ENCODE results near the gene NSRP1. TPM values are rescaled to one million over a fixed set of nuclear protein-coding genes. Genes with fewer than 3 reads are reported as not detected.

Gene NSRP1
- total and polyA plus RNA-seq, 2 donors (not counting 3 experiments of a cell fraction or from before 2014, with no cell fraction given) = 11.2 to 29.1 TPM

DNA sequence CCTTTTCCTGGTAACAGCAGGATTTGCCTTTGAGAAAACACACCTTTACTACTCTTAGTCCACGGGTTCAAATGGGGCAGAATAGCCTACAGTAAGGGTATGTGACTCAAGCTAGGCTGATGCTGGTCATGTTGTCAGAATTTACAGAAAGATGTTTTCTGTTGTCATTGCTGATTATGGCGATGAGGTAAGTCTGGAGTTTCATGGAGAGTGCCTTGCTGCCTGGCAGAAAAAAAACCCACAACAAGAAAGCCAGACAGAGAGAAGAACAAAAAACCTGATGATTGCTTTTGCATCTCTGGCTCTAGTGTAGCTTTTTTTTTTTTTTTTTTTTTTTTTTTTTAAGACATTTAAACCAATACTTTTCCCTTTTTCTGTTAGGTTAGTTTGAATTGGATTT, 71.0 kb downstream of the NSRP1 start:
- Histone ChIP-seq H3K9me1 (replicated peaks; ENCODE audit: control insufficient read depth, extremely low read depth, insufficient read depth, low read length) (no peaks in the 10 kb centered on the region), H3K36me3 (ENCODE audit: control insufficient read depth in 2 of 2, extremely low read depth in 1 of 2, insufficient read depth in 2 of 2, low read length in 2 of 2) (peaks cover 6 to 10% of the 10 kb centered on the region in 2 experiments), H3K27me3 (ENCODE audit: control insufficient read depth in 2 of 2, insufficient read depth in 2 of 2, low read length in 2 of 2) (no peaks in the 10 kb centered on the region), H3K27ac (ENCODE audit: insufficient read depth, low read depth, low read length) (no peak overlapping the region), H3K4me3 (replicated peaks in 1 of 3; ENCODE audit: insufficient read depth in 1 of 3, low read depth in 1 of 3, low read length in 3 of 3) (no peak overlapping the region), H3K9ac (replicated peaks; ENCODE audit: extremely low read depth, insufficient read depth, low read length) (no peak overlapping the region), H4K20me1 (replicated peaks; ENCODE audit: control insufficient read depth, extremely low read depth, insufficient read depth, low read length) (no peaks in the 10 kb centered on the region), H3K4me1 (ENCODE audit: control insufficient read depth, extremely low read depth, insufficient read depth, low read length) (no peaks in the 10 kb centered on the region), H2AFZ (ENCODE audit: low read depth, low read length) (no peak overlapping the region), H3K4me2 (ENCODE audit: insufficient read depth, low read length) (no peak overlapping the region), H3K79me2 (ENCODE audit: control insufficient read depth, insufficient read depth, low read length) (no peaks in the 10 kb centered on the region), H3K9me3 (replicated peaks; ENCODE audit: control insufficient read depth, insufficient read depth, low read length) (no peaks in the 10 kb centered on the region)
- intact Hi-C loops (cut with micrococcal nuclease) = no loop called here
- TF ChIP-seq JUN (IDR thresholded peaks at IDR 0.05; ENCODE audit: borderline replicate concordance, insufficient read depth, insufficient read length, low read depth) (no peak), GATA2 (IDR thresholded peaks at IDR 0.05; ENCODE audit: insufficient read depth, insufficient read length, low read depth, low read length) (no peak), POLR2A (IDR thresholded peaks at IDR 0.05; ENCODE audit: low read depth, low read length) (no peak), MYC (IDR thresholded peaks at IDR 0.05; ENCODE audit: low read depth, low read length) (no peak), EZH2 (IDR thresholded peaks at IDR 0.05; ENCODE audit: borderline replicate concordance, low read depth, low read length, severe bottlenecking) (no peak), POLR2AphosphoS5 (IDR thresholded peaks at IDR 0.05; ENCODE audit: insufficient read depth, low read depth, low read length) (no peak)
- TF ChIP-seq, protein P1, sequence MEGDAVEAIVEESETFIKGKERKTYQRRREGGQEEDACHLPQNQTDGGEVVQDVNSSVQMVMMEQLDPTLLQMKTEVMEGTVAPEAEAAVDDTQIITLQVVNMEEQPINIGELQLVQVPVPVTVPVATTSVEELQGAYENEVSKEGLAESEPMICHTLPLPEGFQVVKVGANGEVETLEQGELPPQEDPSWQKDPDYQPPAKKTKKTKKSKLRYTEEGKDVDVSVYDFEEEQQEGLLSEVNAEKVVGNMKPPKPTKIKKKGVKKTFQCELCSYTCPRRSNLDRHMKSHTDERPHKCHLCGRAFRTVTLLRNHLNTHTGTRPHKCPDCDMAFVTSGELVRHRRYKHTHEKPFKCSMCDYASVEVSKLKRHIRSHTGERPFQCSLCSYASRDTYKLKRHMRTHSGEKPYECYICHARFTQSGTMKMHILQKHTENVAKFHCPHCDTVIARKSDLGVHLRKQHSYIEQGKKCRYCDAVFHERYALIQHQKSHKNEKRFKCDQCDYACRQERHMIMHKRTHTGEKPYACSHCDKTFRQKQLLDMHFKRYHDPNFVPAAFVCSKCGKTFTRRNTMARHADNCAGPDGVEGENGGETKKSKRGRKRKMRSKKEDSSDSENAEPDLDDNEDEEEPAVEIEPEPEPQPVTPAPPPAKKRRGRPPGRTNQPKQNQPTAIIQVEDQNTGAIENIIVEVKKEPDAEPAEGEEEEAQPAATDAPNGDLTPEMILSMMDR (IDR thresholded peaks at IDR 0.05; ENCODE audit: extremely low read depth in 1 of 2, insufficient read depth in 1 of 2, low read depth in 1 of 2, low read length in 2 of 2) = no peak
- TF ChIP-seq, protein P2, sequence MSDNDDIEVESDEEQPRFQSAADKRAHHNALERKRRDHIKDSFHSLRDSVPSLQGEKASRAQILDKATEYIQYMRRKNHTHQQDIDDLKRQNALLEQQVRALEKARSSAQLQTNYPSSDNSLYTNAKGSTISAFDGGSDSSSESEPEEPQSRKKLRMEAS (IDR thresholded peaks at IDR 0.05; ENCODE audit: insufficient read depth, insufficient read length) = no peak
- no peak for DNase-seq (ENCODE audit: low read depth, low spot score)
- dilution Hi-C loops (cut with MboI; ENCODE audit: extremely low pct_ligation_motif_present, low sequenced_read_pairs) = no loop called here
- FAIRE-seq = no peak
- POLR2A ChIA-PET = interaction anchor here (0.6 kb wide), 1 partner anchor 499 kb away, joined by 4 read pairs; no protein-coding TSS in a partner anchor
- BruUV-seq (replicated peaks) = no TSS peak
- CTCF ChIA-PET = interaction anchor here (0.9 to 2.8 kb wide), 5 partner anchors 11 to 380 kb away, joined by 3 to 13 read pairs (median 3); no protein-coding TSS in a partner anchor

Data from endothelial cell of umbilical vein (primary cell).